Ishikawa (cell line): ENCODE results near the gene PPP1R11.
A peak's percentile ranks its signal among the peaks of the same experiment; 100 is the strongest.

Experiments used
- CEBPB ChIP-seq: IDR thresholded peaks from 2 replicates; pipeline ENCODE4 v1.6.1; 2012
- CREB1 ChIP-seq: IDR thresholded peaks from 2 replicates; pipeline ENCODE4 v1.6.1; 2012; ENCODE audit warnings: low read depth
- EGR1 ChIP-seq: IDR thresholded peaks from 2 replicates; pipeline ENCODE4 v1.6.1; 2012
- EP300 ChIP-seq: IDR thresholded peaks from 2 replicates; pipeline ENCODE4 v1.6.1; 2012; ENCODE audit warnings: borderline replicate concordance
- FOXM1 ChIP-seq: IDR thresholded peaks from 2 replicates; pipeline ENCODE4 v1.6.1; 2012; ENCODE audit warnings: low read depth, borderline replicate concordance
- NFIC ChIP-seq: IDR thresholded peaks from 2 replicates; pipeline ENCODE4 v1.6.1; 2012
- RAD21 ChIP-seq: IDR thresholded peaks from 2 replicates; pipeline ENCODE4 v1.6.1; 2012; ENCODE audit warnings: low read depth
- TAF1 ChIP-seq: IDR thresholded peaks from 2 replicates; pipeline ENCODE4 v1.6.1; 2012; ENCODE audit warnings: low read depth, mild to moderate bottlenecking
- TCF12 ChIP-seq: IDR thresholded peaks from 2 replicates; pipeline ENCODE4 v1.6.1; 2012; ENCODE audit warnings: low read depth
- TEAD4 ChIP-seq: IDR thresholded peaks from 2 replicates; pipeline ENCODE4 v1.6.1; 2012
- YY1 ChIP-seq: IDR thresholded peaks from 2 replicates; pipeline ENCODE4 v1.6.1; 2012; ENCODE audit warnings: low read depth
- ZBTB7A ChIP-seq: IDR thresholded peaks from 2 replicates; pipeline ENCODE4 v1.6.1; 2012; ENCODE audit warnings: low read depth
- TF ChIP-seq, protein P1 (sequence below): IDR thresholded peaks from 2 replicates; pipeline ENCODE4 v1.6.1; 2012
- TF ChIP-seq, protein P2 (sequence below): IDR thresholded peaks from 2 replicates; pipeline ENCODE4 v1.6.1; 2012
- TF ChIP-seq, protein P3 (sequence below): IDR thresholded peaks from 2 replicates; pipeline ENCODE4 v1.6.1; 2012; ENCODE audit warnings: low read depth, mild to moderate bottlenecking

Gene PPP1R11

DNA sequence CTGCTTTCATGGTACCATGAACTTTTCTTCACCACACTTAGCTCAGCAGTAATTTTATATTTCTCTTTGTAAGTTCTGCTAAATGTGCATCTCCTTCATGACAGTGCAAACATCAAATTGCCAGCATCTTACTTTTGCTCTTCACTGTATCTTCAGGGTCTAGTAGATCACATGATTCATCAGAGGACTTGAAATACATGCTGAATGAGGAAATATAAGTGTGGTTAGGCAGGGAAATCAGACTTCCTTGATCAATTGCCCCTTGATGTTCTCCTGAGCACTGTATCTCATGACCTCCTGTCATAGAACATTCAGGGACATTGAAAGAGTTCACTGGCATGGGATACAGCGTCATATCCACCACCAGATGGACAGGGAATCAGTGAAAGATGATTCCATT lies 31.2 kb upstream of the PPP1R11 start:
- TF ChIP-seq, protein P1, sequence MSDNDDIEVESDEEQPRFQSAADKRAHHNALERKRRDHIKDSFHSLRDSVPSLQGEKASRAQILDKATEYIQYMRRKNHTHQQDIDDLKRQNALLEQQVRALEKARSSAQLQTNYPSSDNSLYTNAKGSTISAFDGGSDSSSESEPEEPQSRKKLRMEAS, result no peak
- no peak for TF ChIP-seq NFIC
- TF ChIP-seq CREB1, result no peak
- no peak for TF ChIP-seq ZBTB7A
- TF ChIP-seq, protein P2, sequence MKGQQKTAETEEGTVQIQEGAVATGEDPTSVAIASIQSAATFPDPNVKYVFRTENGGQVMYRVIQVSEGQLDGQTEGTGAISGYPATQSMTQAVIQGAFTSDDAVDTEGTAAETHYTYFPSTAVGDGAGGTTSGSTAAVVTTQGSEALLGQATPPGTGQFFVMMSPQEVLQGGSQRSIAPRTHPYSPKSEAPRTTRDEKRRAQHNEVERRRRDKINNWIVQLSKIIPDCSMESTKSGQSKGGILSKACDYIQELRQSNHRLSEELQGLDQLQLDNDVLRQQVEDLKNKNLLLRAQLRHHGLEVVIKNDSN, result no peak
- TF ChIP-seq EP300, result no peak
- TF ChIP-seq, protein P3, sequence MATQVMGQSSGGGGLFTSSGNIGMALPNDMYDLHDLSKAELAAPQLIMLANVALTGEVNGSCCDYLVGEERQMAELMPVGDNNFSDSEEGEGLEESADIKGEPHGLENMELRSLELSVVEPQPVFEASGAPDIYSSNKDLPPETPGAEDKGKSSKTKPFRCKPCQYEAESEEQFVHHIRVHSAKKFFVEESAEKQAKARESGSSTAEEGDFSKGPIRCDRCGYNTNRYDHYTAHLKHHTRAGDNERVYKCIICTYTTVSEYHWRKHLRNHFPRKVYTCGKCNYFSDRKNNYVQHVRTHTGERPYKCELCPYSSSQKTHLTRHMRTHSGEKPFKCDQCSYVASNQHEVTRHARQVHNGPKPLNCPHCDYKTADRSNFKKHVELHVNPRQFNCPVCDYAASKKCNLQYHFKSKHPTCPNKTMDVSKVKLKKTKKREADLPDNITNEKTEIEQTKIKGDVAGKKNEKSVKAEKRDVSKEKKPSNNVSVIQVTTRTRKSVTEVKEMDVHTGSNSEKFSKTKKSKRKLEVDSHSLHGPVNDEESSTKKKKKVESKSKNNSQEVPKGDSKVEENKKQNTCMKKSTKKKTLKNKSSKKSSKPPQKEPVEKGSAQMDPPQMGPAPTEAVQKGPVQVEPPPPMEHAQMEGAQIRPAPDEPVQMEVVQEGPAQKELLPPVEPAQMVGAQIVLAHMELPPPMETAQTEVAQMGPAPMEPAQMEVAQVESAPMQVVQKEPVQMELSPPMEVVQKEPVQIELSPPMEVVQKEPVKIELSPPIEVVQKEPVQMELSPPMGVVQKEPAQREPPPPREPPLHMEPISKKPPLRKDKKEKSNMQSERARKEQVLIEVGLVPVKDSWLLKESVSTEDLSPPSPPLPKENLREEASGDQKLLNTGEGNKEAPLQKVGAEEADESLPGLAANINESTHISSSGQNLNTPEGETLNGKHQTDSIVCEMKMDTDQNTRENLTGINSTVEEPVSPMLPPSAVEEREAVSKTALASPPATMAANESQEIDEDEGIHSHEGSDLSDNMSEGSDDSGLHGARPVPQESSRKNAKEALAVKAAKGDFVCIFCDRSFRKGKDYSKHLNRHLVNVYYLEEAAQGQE, result no peak
- no peak for TF ChIP-seq TEAD4
- TF ChIP-seq TCF12, result no peak
- no peak for TF ChIP-seq FOXM1
- TF ChIP-seq EGR1, result no peak
- TF ChIP-seq TAF1, result no peak
- no peak for TF ChIP-seq CEBPB
- no peak for TF ChIP-seq RAD21
- TF ChIP-seq YY1, result no peak

DNA sequence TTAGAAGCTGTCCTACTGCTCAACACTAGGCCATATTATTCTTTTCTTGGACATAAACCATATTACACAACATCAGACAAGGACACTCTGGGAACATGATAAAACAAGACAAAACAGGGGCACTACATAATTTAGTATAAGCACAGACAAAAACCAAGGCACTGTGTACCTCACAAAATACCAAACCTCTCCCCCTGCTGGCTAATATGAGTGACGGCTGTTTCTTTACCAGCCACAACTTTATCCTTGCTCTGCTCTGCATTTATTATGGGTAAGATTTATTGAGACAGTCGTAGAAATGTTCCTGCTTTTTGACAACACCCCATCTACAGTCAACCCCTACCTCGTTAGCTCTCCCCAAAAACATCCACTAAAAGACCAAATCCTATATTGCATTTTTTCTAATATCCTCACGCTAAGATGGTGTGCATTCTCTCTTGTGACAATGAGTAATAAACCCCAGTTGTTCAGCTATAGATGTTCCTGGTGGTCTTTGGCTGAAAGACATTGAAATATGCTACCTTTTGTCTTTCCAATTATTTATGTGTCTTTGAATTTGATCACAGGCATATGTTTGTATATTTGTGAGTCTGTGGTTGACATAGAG lies 29.7 kb upstream of the PPP1R11 start:
- TF ChIP-seq, protein P1, result no peak
- TF ChIP-seq ZBTB7A, result no peak
- TF ChIP-seq EGR1, result no peak
- TF ChIP-seq, protein P3, result no peak
- peak; percentile 23; the same call in 1 of the 2 replicates for TF ChIP-seq RAD21
- TF ChIP-seq CREB1, result no peak

DNA sequence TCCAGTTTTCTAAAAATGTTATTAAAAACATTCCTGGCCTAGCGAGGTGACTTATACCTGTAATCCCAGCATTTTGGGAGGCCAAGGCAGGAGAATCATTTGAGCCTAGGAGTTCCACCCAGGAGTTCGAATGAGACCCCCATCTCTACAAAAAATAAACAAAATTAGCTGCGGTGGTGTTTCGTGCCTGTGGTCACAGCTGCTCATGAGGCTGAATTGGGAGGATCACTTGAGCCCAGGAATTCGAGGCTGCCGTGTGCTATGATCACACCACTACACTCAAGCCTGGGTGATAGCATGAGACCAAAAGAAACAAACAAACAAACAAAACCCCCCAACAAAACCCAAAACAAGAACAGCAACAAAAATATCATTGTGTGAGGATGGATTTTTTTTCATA lies 25.8 kb upstream of the PPP1R11 start:
- no peak for TF ChIP-seq ZBTB7A
- no peak for TF ChIP-seq EGR1
- TF ChIP-seq TEAD4, result no peak
- TF ChIP-seq YY1, result no peak
- TF ChIP-seq RAD21, result no peak

DNA sequence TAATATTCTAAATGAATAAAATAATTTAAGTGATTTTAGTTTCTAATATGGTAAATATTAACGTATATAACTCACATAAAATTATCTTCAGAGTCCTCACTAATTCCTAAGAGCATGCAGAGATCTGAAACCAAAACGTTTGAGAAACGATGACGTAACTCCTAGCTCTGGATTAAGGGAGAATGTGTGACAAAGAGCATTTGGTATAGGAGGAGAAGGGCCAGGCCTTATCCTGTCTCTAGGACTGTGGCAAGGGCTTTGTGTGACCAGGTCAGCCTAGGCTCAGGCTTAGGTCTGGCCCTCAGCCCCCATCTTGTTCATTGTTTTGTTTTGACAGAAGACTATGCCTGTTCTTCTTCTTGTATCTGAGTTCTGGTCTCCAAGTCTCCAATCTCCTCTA lies 25.2 kb upstream of the PPP1R11 start:
- TF ChIP-seq RAD21, result no peak
- no peak for TF ChIP-seq EP300
- TF ChIP-seq CEBPB, result no peak
- TF ChIP-seq, protein P2, result no peak
- no peak for TF ChIP-seq EGR1
- no peak for TF ChIP-seq TCF12
- TF ChIP-seq, protein P1, result no peak
- TF ChIP-seq TEAD4, result no peak
- TF ChIP-seq NFIC, result no peak
- no peak for TF ChIP-seq ZBTB7A
- no peak for TF ChIP-seq CREB1
- TF ChIP-seq YY1, result no peak

DNA sequence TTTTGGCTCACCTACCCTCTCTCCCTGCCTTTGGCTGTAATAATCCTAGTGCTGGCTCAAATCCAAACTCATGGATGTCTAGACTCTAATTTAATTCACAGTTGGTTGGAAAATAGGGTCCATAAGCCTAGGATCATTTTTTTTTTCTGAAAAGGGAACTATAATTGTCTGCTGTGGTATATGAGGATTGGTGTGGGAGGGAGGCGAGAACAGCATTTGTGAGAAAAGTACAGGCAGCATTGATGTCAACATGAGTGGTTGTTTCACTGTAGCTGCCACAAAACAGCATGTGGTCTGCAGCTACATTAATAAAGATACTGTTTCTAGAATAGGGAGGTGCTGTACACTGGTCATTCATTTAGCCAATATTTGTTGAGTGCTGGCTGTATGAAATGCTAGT lies 24.5 kb upstream of the PPP1R11 start:
- TF ChIP-seq EGR1 (no peak), RAD21 (no peak), TCF12 (no peak), CREB1 (no peak), NFIC (no peak), CEBPB (no peak), ZBTB7A (no peak), EP300 (no peak), FOXM1 (no peak), TEAD4 (no peak), TAF1 (no peak), YY1 (no peak)
- TF ChIP-seq, protein P1, result no peak
- TF ChIP-seq, protein P2, result no peak
- TF ChIP-seq, protein P3, result no peak
